HCT116 (cell line): ENCODE results near the gene PRR23E. TPM values are rescaled to one million over a fixed set of nuclear protein-coding genes. Genes with fewer than 3 reads are reported as not detected.

ENCODE experiments used
- ATAC-seq: fragments of 200-7000 bp; cut with Tn5 transposase; 2 replicates; pipeline ENCODE4 v1.9.1; 2020; ENCODE audit warnings: mild to moderate bottlenecking, moderate library complexity
- BruUV-seq: library from RNA; stranded (reverse); fragments of 400-500 nt; replicated peaks from 2 replicates; lab custom pipeline; 2021; lab: Mats Ljungman, UMichigan
- CTCF ChIA-PET: fragments of 300-600 bp; sonication (Branson Sonifier 250); formaldehyde crosslinking; loops from one replicate; lab custom pipeline; 2021; ENCODE audit warnings: antibody characterized with exemption; lab: Charles Lee
- POLR2A ChIA-PET: fragments of 300-600, 350-600 bp; sonication (Branson Sonifier 250); formaldehyde crosslinking; loops from one replicate; lab custom pipeline; 2021; ENCODE audit warnings: antibody characterized with exemption; lab: Charles Lee
- RAD21 ChIA-PET, 2 experiments: fragments of 300-600 bp; sonication (Branson Sonifier 250); formaldehyde crosslinking; loops; one replicate each; lab custom pipeline; 2023; ENCODE audit warnings: low total read pairs in 2 of 2; ENCODE audit not compliant: uncharacterized antibody in 2 of 2, unreplicated experiment in 2 of 2, low non-redundant PET in 1 of 2; lab: Charles Lee
- DNase-seq: peaks from one replicate; pipeline ENCODE4 v3.0.0-alpha.2; 2010; ENCODE audit warnings: low read depth, low spot score
- H2AFZ ChIP-seq: fragments of 200-600 bp; shearing (Covaris generic), sonication (generic); 2 replicates; pipeline ENCODE4 v1.6.1; 2017; ENCODE audit warnings: low read depth, mixed run types, mixed read lengths, antibody characterized with exemption, low read length; ENCODE audit not compliant: poor library complexity, severe bottlenecking
- H3K27ac ChIP-seq: 2 replicates; pipeline ENCODE4 v1.5.1; 2012; ENCODE audit warnings: low read depth, low read length
- H3K27me3 ChIP-seq: fragments of 200-600 bp; sonication (generic); 2 replicates; pipeline ENCODE4 v1.6.1; 2016; ENCODE audit warnings: mixed run types, low read length, mixed read lengths; ENCODE audit not compliant: insufficient read depth
- H3K36me3 ChIP-seq, 2 experiments: fragments of 200-500 bp in 1 of 2; fragments of 200-600 bp in 1 of 2; sonication (Bioruptor generic) in 1 of 2; sonication (generic) in 1 of 2; 2 replicates each; pipeline versions ENCODE4 v1.5.1 to v1.6.1; 2014 to 2016; ENCODE audit warnings: low read length in 2 of 2, inconsistent platforms in 1 of 2, mixed read lengths in 1 of 2, mixed run types in 1 of 2; ENCODE audit not compliant: insufficient read depth in 2 of 2, control insufficient read depth in 1 of 2
- H3K4me1 ChIP-seq, 2 experiments: fragments of 200-600 bp in 1 of 2; sonication (generic) in 1 of 2; 2 replicates each; pipeline versions ENCODE4 v1.5.1 to v1.6.1; 2012 to 2017; ENCODE audit warnings: low read length in 2 of 2, inconsistent platforms in 1 of 2, mild to moderate bottlenecking in 1 of 2, mixed read lengths in 1 of 2, mixed run types in 1 of 2, moderate library complexity in 1 of 2; ENCODE audit not compliant: insufficient read depth in 2 of 2, control insufficient read depth in 1 of 2
- H3K4me2 ChIP-seq: fragments of 200-600 bp; sonication (generic); 2 replicates; pipeline ENCODE4 v1.6.1; 2017; ENCODE audit warnings: mixed run types, low read length, mixed read lengths
- H3K4me3 ChIP-seq, 2 experiments: fragments of 200-600 bp in 1 of 2; sonication (generic) in 1 of 2; replicated peaks in 1 of 2; 2 replicates each; pipeline ENCODE4 v1.5.1; 2011 to 2016; ENCODE audit warnings: low read length in 2 of 2, control low read depth in 1 of 2, low read depth in 1 of 2, mild to moderate bottlenecking in 1 of 2, mixed read lengths in 1 of 2, mixed run types in 1 of 2
- H3K79me2 ChIP-seq: fragments of 200-600 bp; sonication (generic); 2 replicates; pipeline ENCODE4 v1.6.1; 2017; ENCODE audit warnings: mild to moderate bottlenecking, mixed run types, low read length, moderate library complexity, mixed read lengths; ENCODE audit not compliant: insufficient read depth
- H3K9ac ChIP-seq: fragments of 200-600 bp; sonication (generic); 2 replicates; pipeline ENCODE4 v1.6.1; 2016; ENCODE audit warnings: low read length, mixed read lengths
- H3K9me2 ChIP-seq: fragments of 200-600 bp; sonication (generic), shearing (Covaris generic); 2 replicates; pipeline ENCODE4 v1.6.1; 2017; ENCODE audit warnings: mixed run types, mild to moderate bottlenecking, moderate library complexity; ENCODE audit not compliant: insufficient read depth
- H3K9me3 ChIP-seq, 2 experiments: fragments of 200-500 bp in 1 of 2; fragments of 200-600 bp in 1 of 2; sonication (Bioruptor generic) in 1 of 2; sonication (generic) in 1 of 2; 2 replicates each; pipeline ENCODE4 v1.6.1; 2014 to 2017; ENCODE audit warnings: low read length in 2 of 2, mixed read lengths in 2 of 2, inconsistent platforms in 1 of 2, low read depth in 1 of 2, mild to moderate bottlenecking in 1 of 2, mixed run types in 1 of 2, moderate library complexity in 1 of 2; ENCODE audit not compliant: control insufficient read depth in 1 of 2, insufficient read depth in 1 of 2
- H4K20me1 ChIP-seq: fragments of 200-600 bp; sonication (generic), shearing (Covaris generic); 2 replicates; pipeline ENCODE4 v1.6.1; 2017; ENCODE audit warnings: mixed run types, mild to moderate bottlenecking, moderate library complexity; ENCODE audit not compliant: insufficient read depth
- CBX3 ChIP-seq: IDR thresholded peaks from 2 replicates; pipeline ENCODE4 v1.6.1; 2012; ENCODE audit warnings: low read depth
- CEBPB ChIP-seq: IDR thresholded peaks from 2 replicates; pipeline ENCODE4 v1.6.1; 2012; ENCODE audit warnings: low read depth
- EGR1 ChIP-seq: IDR thresholded peaks from 2 replicates; pipeline ENCODE4 v1.6.1; 2012; ENCODE audit warnings: low read depth
- POLR2A ChIP-seq: IDR thresholded peaks from 2 replicates; pipeline ENCODE4 v1.7.0; 2011; ENCODE audit warnings: borderline replicate concordance; ENCODE audit not compliant: insufficient read depth, insufficient read length; ENCODE audit errors: extremely low read depth
- SP1 ChIP-seq: IDR thresholded peaks from 2 replicates; pipeline ENCODE4 v1.6.1; 2012; ENCODE audit warnings: low read depth
- SRF ChIP-seq: IDR thresholded peaks from 2 replicates; pipeline ENCODE4 v1.6.1; 2012; ENCODE audit warnings: low read depth
- ZBTB33 ChIP-seq: IDR thresholded peaks from 2 replicates; pipeline ENCODE4 v1.6.1; 2011; ENCODE audit warnings: mild to moderate bottlenecking, low read length, moderate library complexity; ENCODE audit not compliant: insufficient replicate concordance; ENCODE audit errors: extremely low read depth
- ZFX ChIP-seq: fragments of 450-650 bp; IDR thresholded peaks from 2 replicates; pipeline ENCODE4 v1.6.1; 2017
- ZNF274 ChIP-seq: fragments of 200-500 bp; sonication (Bioruptor generic); IDR thresholded peaks from 2 replicates; pipeline ENCODE4 v1.6.1; 2014; ENCODE audit warnings: mild to moderate bottlenecking, low read depth, low read length, inconsistent platforms
- intact Hi-C: fragments of 100-400 bp; cut with micrococcal nuclease; formaldehyde crosslinking; loops from 2 replicates; pipeline ENCODE4 v1.10.0; 2022
- total RNA-seq: library from RNA; stranded (reverse); gene quantifications from one replicate; pipeline ENCODE4 v1.2.1, GENCODE V29; 2021; ENCODE audit not compliant: unreplicated experiment
- TF ChIP-seq, protein P1 (sequence below): IDR thresholded peaks from 2 replicates; pipeline ENCODE4 v1.6.1; 2012; ENCODE audit warnings: low read depth
- TF ChIP-seq, protein P2 (sequence below): IDR thresholded peaks from 2 replicates; pipeline ENCODE4 v1.6.1; 2012
- TF ChIP-seq, protein P3 (sequence below), 3 experiments: fragments of 200-600 bp in 1 of 3; sonication (generic) in 1 of 3; IDR thresholded peaks in 2 of 3; conservative IDR thresholded peaks in 1 of 3; 2 replicates each; pipeline ENCODE4 v1.5.1; 2012 to 2017; ENCODE audit warnings: low read depth in 2 of 3, low read length in 2 of 3, antibody characterized with exemption in 1 of 3, borderline replicate concordance in 1 of 3, control low read depth in 1 of 3, mild to moderate bottlenecking in 1 of 3, mixed read lengths in 1 of 3, mixed run types in 1 of 3, moderate library complexity in 1 of 3; ENCODE audit not compliant: insufficient read depth in 1 of 3

Gene PRR23E
- total RNA-seq, 1 experiment from 2014 or later, result not detected

GRCh38 chr3:127200086-127200691, 7.3 kb downstream of the PRR23E start (continued):
- TF ChIP-seq, protein P1, sequence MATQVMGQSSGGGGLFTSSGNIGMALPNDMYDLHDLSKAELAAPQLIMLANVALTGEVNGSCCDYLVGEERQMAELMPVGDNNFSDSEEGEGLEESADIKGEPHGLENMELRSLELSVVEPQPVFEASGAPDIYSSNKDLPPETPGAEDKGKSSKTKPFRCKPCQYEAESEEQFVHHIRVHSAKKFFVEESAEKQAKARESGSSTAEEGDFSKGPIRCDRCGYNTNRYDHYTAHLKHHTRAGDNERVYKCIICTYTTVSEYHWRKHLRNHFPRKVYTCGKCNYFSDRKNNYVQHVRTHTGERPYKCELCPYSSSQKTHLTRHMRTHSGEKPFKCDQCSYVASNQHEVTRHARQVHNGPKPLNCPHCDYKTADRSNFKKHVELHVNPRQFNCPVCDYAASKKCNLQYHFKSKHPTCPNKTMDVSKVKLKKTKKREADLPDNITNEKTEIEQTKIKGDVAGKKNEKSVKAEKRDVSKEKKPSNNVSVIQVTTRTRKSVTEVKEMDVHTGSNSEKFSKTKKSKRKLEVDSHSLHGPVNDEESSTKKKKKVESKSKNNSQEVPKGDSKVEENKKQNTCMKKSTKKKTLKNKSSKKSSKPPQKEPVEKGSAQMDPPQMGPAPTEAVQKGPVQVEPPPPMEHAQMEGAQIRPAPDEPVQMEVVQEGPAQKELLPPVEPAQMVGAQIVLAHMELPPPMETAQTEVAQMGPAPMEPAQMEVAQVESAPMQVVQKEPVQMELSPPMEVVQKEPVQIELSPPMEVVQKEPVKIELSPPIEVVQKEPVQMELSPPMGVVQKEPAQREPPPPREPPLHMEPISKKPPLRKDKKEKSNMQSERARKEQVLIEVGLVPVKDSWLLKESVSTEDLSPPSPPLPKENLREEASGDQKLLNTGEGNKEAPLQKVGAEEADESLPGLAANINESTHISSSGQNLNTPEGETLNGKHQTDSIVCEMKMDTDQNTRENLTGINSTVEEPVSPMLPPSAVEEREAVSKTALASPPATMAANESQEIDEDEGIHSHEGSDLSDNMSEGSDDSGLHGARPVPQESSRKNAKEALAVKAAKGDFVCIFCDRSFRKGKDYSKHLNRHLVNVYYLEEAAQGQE, result no peak
- TF ChIP-seq CBX3, result no peak
- no peak for TF ChIP-seq ZFX
- no peak for TF ChIP-seq EGR1
- TF ChIP-seq, protein P2, sequence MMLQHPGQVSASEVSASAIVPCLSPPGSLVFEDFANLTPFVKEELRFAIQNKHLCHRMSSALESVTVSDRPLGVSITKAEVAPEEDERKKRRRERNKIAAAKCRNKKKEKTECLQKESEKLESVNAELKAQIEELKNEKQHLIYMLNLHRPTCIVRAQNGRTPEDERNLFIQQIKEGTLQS, result no peak
- TF ChIP-seq CEBPB, result no peak
- TF ChIP-seq SRF, result no peak
- no peak for TF ChIP-seq ZNF274
- no peak for TF ChIP-seq SP1

DNA sequence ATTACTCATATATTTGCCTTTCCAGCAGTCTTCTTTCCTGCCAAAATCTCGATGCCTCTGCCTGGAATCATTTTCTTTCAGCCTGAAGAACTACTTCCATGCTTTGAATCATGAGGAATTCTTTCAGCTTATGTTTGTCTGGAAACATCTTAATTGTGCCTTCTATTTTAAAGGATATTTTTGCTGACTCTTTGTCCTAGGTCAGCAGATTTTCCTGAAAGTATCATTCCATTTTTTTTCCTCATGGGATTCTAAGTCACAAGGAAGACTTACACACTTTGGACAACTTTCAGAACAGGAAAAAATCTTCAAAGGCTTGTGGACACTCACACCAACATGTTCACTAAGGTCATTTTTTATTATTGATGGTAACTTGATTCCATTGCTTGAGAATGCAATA, 10.1 kb downstream of the PRR23E start:
- Histone ChIP-seq H3K79me2 (no peaks in the 10 kb centered on the region), H3K9me2 (no peaks in the 10 kb centered on the region), H3K9me3 (no peaks in the 10 kb centered on the region), H2AFZ (no peak overlapping the region), H3K4me1 (no peaks in the 10 kb centered on the region), H3K4me2 (no peak overlapping the region), H3K4me3 (no peak overlapping the region), H3K27ac (no peak overlapping the region), H3K9ac (no peak overlapping the region), H3K36me3 (no peaks in the 10 kb centered on the region), H3K27me3 (no peaks in the 10 kb centered on the region), H4K20me1 (no peaks in the 10 kb centered on the region)
- intact Hi-C loops, result no loop called here
- no peak for DNase-seq
- RAD21 ChIA-PET, result no interaction called here
- ATAC-seq, result no peak
- POLR2A ChIA-PET, result no interaction called here
- BruUV-seq, result no TSS peak
- CTCF ChIA-PET, result no interaction called here
- no peak for TF ChIP-seq SRF
- TF ChIP-seq ZFX, result no peak
- TF ChIP-seq ZBTB33, result no peak
- TF ChIP-seq POLR2A, result no peak
- TF ChIP-seq, protein P1, result no peak
- TF ChIP-seq, protein P2, result no peak
- TF ChIP-seq, protein P3, sequence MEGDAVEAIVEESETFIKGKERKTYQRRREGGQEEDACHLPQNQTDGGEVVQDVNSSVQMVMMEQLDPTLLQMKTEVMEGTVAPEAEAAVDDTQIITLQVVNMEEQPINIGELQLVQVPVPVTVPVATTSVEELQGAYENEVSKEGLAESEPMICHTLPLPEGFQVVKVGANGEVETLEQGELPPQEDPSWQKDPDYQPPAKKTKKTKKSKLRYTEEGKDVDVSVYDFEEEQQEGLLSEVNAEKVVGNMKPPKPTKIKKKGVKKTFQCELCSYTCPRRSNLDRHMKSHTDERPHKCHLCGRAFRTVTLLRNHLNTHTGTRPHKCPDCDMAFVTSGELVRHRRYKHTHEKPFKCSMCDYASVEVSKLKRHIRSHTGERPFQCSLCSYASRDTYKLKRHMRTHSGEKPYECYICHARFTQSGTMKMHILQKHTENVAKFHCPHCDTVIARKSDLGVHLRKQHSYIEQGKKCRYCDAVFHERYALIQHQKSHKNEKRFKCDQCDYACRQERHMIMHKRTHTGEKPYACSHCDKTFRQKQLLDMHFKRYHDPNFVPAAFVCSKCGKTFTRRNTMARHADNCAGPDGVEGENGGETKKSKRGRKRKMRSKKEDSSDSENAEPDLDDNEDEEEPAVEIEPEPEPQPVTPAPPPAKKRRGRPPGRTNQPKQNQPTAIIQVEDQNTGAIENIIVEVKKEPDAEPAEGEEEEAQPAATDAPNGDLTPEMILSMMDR (IDR thresholded peaks at IDR 0.05 in 2 of 3, conservative IDR thresholded peaks at IDR 0.05 in 1 of 3; ENCODE audit: borderline replicate concordance in 1 of 3, insufficient read depth in 1 of 3, low read depth in 2 of 3, low read length in 2 of 3), result no peak
